Panc1 (cell line): Measurements from ENCODE around the gene RPS3. TPM values are rescaled to one million over a fixed set of nuclear protein-coding genes. Genes with fewer than 3 reads are reported as not detected.

Experiments
- ATAC-seq: fragments of 200-7000 bp; cut with Tn5 transposase; 2 replicates; pipeline ENCODE4 v1.9.1; 2020; ENCODE audit warnings: mild to moderate bottlenecking, moderate library complexity
- BruUV-seq: library from RNA; stranded (reverse); fragments of 400-500 nt; replicated peaks from 2 replicates; lab custom pipeline; 2021; lab: Mats Ljungman, UMichigan
- CTCF ChIA-PET: fragments of 300-600 bp; sonication (Branson Sonifier 250); formaldehyde crosslinking; loops from one replicate; lab custom pipeline; 2022; ENCODE audit warnings: antibody characterized with exemption; lab: Charles Lee
- POLR2A ChIA-PET: fragments of 300-600 bp; sonication (Branson Sonifier 250); formaldehyde crosslinking; loops from one replicate; lab custom pipeline; 2022; ENCODE audit warnings: antibody characterized with exemption; lab: Charles Lee
- DNase-seq: peaks from one replicate; pipeline ENCODE4 v3.0.0-alpha.2; 2010; ENCODE audit warnings: low read depth, low spot score
- H3K27ac ChIP-seq: 2 replicates; pipeline ENCODE4 v1.5.1; 2011; ENCODE audit warnings: mild to moderate bottlenecking, low read length, inconsistent platforms
- H3K27me3 ChIP-seq: fragments of 200-500 bp; sonication (Bioruptor generic); 2 replicates; pipeline ENCODE4 v1.6.0; 2014; ENCODE audit warnings: low read length, inconsistent platforms; ENCODE audit not compliant: control insufficient read depth, insufficient read depth
- H3K36me3 ChIP-seq: fragments of 200-500 bp; sonication (Bioruptor generic); 2 replicates; pipeline ENCODE4 v1.5.1; 2014; ENCODE audit warnings: inconsistent platforms, mild to moderate bottlenecking, low read length, moderate library complexity; ENCODE audit not compliant: control insufficient read depth, insufficient read depth
- H3K4me1 ChIP-seq: 2 replicates; pipeline ENCODE4 v1.5.1; 2011; ENCODE audit warnings: inconsistent platforms, mild to moderate bottlenecking, low read length, moderate library complexity; ENCODE audit not compliant: control insufficient read depth, insufficient read depth
- H3K4me3 ChIP-seq, 2 experiments: 2 replicates each; pipeline ENCODE4 v1.5.1; 2011 to 2012; ENCODE audit warnings: low read depth in 2 of 2, low read length in 2 of 2, mild to moderate bottlenecking in 2 of 2, inconsistent platforms in 1 of 2, moderate library complexity in 1 of 2
- H3K9me3 ChIP-seq: fragments of 200-500 bp; sonication (Bioruptor generic); 2 replicates; pipeline ENCODE4 v1.5.1; 2014; ENCODE audit warnings: low read depth, mild to moderate bottlenecking, inconsistent platforms, low read length, moderate library complexity; ENCODE audit not compliant: control insufficient read depth, insufficient read depth
- POLR2AphosphoS5 ChIP-seq: IDR thresholded peaks from 2 replicates; pipeline ENCODE4 v1.6.1; 2012; ENCODE audit warnings: mild to moderate bottlenecking, low read depth, low read length, moderate library complexity
- SIN3A ChIP-seq: IDR thresholded peaks from 2 replicates; pipeline ENCODE4 v1.6.1; 2012; ENCODE audit warnings: low read depth, mild to moderate bottlenecking, low read length, moderate library complexity, borderline replicate concordance; ENCODE audit not compliant: insufficient read depth
- TCF7L2 ChIP-seq: IDR thresholded peaks from 2 replicates; pipeline ENCODE4 v1.6.1; 2011; ENCODE audit warnings: mild to moderate bottlenecking, low read depth, low read length, inconsistent platforms
- in situ Hi-C: cut with HindIII; loops from 2 replicates; pipeline ENCODE4 v1.10.0; 2016; ENCODE audit warnings: low sequenced_read_pairs, low pct_unique_long_range_greater_than_20kb
- intact Hi-C: fragments of 100-400 bp; cut with micrococcal nuclease; formaldehyde crosslinking; loops from one replicate; pipeline ENCODE4 v1.10.0; 2022; ENCODE audit not compliant: unreplicated experiment
- total RNA-seq: library from RNA; stranded (reverse); gene quantifications from one replicate; pipeline ENCODE4 v1.2.1, GENCODE V29; 2021; ENCODE audit not compliant: unreplicated experiment
- TF ChIP-seq, protein P1 (sequence below), 2 experiments: IDR thresholded peaks; 2 replicates each; pipeline ENCODE4 v1.6.1; 2011 to 2012; ENCODE audit warnings: low read depth in 2 of 2, control low read depth in 1 of 2, low read length in 1 of 2, mild to moderate bottlenecking in 1 of 2, moderate library complexity in 1 of 2; ENCODE audit not compliant: insufficient read depth in 1 of 2
- TF ChIP-seq, protein P2 (sequence below): fragments of 450-650 bp; IDR thresholded peaks from 2 replicates; pipeline ENCODE4 v1.5.1; 2017; ENCODE audit warnings: mild to moderate bottlenecking

Gene RPS3
- total RNA-seq, 1 experiment from 2014 or later, result 2,945 TPM

DNA sequence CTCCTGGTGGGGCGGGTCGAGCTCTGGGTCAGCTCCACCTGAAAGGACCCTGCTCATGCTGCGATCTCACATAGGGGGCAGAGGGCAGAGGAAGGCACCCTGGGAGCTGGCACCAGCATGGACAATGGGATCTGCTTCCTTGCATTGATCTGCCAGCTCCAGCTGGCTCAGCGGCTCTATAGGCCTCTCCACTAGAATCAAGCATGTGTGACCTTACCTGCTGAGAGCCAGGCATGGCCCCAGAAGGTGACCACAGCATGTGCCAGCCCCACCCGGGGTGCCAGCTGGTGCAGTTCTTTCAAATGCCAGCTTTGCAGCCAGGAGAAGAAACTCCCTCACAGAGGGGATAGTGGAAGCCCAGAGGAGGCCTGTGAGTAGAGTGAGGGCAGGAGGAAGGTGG, 55.7 kb downstream of the RPS3 start:
- in situ Hi-C loops, result loop anchor here (5.0 kb wide), 1 partner anchor 67 kb away; no protein-coding TSS in a partner anchor
- Histone ChIP-seq H3K4me1 (no peaks in the 10 kb centered on the region), H3K27me3 (0 out of 2 replicates have a peak, but pooled peaks cover 3% of the 10 kb centered on the region), H3K4me3 (no peak overlapping the region), H3K36me3 (no peaks in the 10 kb centered on the region), H3K27ac (no peak overlapping the region), H3K9me3 (no peaks in the 10 kb centered on the region)
- DNase-seq (no peak), ATAC-seq (no peak)
- intact Hi-C loops, result no loop called here
- ChIA-PET POLR2A (no interaction called here), CTCF (no interaction called here)
- no TSS peak for BruUV-seq
- no peak for TF ChIP-seq SIN3A
- TF ChIP-seq, protein P1, sequence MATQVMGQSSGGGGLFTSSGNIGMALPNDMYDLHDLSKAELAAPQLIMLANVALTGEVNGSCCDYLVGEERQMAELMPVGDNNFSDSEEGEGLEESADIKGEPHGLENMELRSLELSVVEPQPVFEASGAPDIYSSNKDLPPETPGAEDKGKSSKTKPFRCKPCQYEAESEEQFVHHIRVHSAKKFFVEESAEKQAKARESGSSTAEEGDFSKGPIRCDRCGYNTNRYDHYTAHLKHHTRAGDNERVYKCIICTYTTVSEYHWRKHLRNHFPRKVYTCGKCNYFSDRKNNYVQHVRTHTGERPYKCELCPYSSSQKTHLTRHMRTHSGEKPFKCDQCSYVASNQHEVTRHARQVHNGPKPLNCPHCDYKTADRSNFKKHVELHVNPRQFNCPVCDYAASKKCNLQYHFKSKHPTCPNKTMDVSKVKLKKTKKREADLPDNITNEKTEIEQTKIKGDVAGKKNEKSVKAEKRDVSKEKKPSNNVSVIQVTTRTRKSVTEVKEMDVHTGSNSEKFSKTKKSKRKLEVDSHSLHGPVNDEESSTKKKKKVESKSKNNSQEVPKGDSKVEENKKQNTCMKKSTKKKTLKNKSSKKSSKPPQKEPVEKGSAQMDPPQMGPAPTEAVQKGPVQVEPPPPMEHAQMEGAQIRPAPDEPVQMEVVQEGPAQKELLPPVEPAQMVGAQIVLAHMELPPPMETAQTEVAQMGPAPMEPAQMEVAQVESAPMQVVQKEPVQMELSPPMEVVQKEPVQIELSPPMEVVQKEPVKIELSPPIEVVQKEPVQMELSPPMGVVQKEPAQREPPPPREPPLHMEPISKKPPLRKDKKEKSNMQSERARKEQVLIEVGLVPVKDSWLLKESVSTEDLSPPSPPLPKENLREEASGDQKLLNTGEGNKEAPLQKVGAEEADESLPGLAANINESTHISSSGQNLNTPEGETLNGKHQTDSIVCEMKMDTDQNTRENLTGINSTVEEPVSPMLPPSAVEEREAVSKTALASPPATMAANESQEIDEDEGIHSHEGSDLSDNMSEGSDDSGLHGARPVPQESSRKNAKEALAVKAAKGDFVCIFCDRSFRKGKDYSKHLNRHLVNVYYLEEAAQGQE (IDR thresholded peaks at IDR 0.05; ENCODE audit: insufficient read depth in 1 of 2, low read depth in 2 of 2, low read length in 1 of 2), result no peak
- no peak for TF ChIP-seq POLR2AphosphoS5
- no peak for TF ChIP-seq TCF7L2
- TF ChIP-seq, protein P2, sequence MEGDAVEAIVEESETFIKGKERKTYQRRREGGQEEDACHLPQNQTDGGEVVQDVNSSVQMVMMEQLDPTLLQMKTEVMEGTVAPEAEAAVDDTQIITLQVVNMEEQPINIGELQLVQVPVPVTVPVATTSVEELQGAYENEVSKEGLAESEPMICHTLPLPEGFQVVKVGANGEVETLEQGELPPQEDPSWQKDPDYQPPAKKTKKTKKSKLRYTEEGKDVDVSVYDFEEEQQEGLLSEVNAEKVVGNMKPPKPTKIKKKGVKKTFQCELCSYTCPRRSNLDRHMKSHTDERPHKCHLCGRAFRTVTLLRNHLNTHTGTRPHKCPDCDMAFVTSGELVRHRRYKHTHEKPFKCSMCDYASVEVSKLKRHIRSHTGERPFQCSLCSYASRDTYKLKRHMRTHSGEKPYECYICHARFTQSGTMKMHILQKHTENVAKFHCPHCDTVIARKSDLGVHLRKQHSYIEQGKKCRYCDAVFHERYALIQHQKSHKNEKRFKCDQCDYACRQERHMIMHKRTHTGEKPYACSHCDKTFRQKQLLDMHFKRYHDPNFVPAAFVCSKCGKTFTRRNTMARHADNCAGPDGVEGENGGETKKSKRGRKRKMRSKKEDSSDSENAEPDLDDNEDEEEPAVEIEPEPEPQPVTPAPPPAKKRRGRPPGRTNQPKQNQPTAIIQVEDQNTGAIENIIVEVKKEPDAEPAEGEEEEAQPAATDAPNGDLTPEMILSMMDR, result no peak

Other genes with a start within 250 kb of the RPS3 start
- 0.77 TPM for gene SLCO2B1, start 248.4 kb upstream of the RPS3 start, total RNA-seq
- 0.54 TPM for gene TPBGL, start 158.7 kb upstream of the RPS3 start, total RNA-seq
- 219 TPM for gene ARRB1, start 47.9 kb upstream of the RPS3 start, total RNA-seq
- 10.9 TPM for gene KLHL35, start 33.7 kb downstream of the RPS3 start, total RNA-seq
- gene GDPD5, start 126.4 kb downstream of the RPS3 start, total RNA-seq, result 6.0 TPM
- gene SERPINH1, start 162.7 kb downstream of the RPS3 start, total RNA-seq, result 89.8 TPM